Measurements from ENCODE around the gene TMEM255B. TPM values are rescaled to one million over a fixed set of nuclear protein-coding genes. Genes with fewer than 3 reads are reported as not detected.

The TMEM255B gene
- total RNA-seq, 1 donor: 0.43 TPM

- no peak overlapping the region for H3K4me3 ChIP-seq (ENCODE audit: low read depth, low read length)
- no peak for DNase-seq (ENCODE audit: low read depth)
- no peak for TF ChIP-seq CTCF (IDR thresholded peaks at IDR 0.05; ENCODE audit: insufficient read depth, low read depth, low read length)
These were observed 26.7 kb upstream of the TMEM255B start for GRCh38 chr13:113732176-113732960.

- no peak for TF ChIP-seq CTCF (IDR thresholded peaks at IDR 0.05; ENCODE audit: insufficient read depth, low read depth, low read length)
- DNase-seq (ENCODE audit: low read depth): no peak
- H3K4me3 ChIP-seq (ENCODE audit: low read depth, low read length): no peak overlapping the region
These were observed 25.8 kb upstream of the TMEM255B start for GRCh38 chr13:113732961-113733950.

- no peak overlapping the region for H3K4me3 ChIP-seq (ENCODE audit: low read depth, low read length)
- DNase-seq (ENCODE audit: low read depth): no peak
- no peak for TF ChIP-seq CTCF (IDR thresholded peaks at IDR 0.05; ENCODE audit: insufficient read depth, low read depth, low read length)
These were observed 24.8 kb upstream of the TMEM255B start for GRCh38 chr13:113734099-113734825.

- no peak for TF ChIP-seq CTCF (IDR thresholded peaks at IDR 0.05; ENCODE audit: insufficient read depth, low read depth, low read length)
- no peak for DNase-seq (ENCODE audit: low read depth)
- H3K4me3 ChIP-seq (ENCODE audit: low read depth, low read length): no peak overlapping the region
These were observed 24.2 kb upstream of the TMEM255B start for GRCh38 chr13:113734826-113735125.

- H3K4me3 ChIP-seq (ENCODE audit: low read depth, low read length): no peak overlapping the region
- no peak for TF ChIP-seq CTCF (IDR thresholded peaks at IDR 0.05; ENCODE audit: insufficient read depth, low read depth, low read length)
- DNase-seq (ENCODE audit: low read depth): no peak
These were observed 23.8 kb upstream of the TMEM255B start for GRCh38 chr13:113735194-113735593.

GRCh38 chr13:113735750-113736149 is 23.3 kb upstream of the TMEM255B start:
- no peak for TF ChIP-seq CTCF (IDR thresholded peaks at IDR 0.05; ENCODE audit: insufficient read depth, low read depth, low read length)

More at GRCh38 chr13:113735750-113736149, 23.3 kb upstream of the TMEM255B start:
- H3K4me3 ChIP-seq (ENCODE audit: low read depth, low read length): no peak overlapping the region
- DNase-seq (ENCODE audit: low read depth): no peak

Measured in fibroblast of villous mesenchyme (primary cell).